Measurements from ENCODE around the gene EN1.

The EN1 gene

DNA sequence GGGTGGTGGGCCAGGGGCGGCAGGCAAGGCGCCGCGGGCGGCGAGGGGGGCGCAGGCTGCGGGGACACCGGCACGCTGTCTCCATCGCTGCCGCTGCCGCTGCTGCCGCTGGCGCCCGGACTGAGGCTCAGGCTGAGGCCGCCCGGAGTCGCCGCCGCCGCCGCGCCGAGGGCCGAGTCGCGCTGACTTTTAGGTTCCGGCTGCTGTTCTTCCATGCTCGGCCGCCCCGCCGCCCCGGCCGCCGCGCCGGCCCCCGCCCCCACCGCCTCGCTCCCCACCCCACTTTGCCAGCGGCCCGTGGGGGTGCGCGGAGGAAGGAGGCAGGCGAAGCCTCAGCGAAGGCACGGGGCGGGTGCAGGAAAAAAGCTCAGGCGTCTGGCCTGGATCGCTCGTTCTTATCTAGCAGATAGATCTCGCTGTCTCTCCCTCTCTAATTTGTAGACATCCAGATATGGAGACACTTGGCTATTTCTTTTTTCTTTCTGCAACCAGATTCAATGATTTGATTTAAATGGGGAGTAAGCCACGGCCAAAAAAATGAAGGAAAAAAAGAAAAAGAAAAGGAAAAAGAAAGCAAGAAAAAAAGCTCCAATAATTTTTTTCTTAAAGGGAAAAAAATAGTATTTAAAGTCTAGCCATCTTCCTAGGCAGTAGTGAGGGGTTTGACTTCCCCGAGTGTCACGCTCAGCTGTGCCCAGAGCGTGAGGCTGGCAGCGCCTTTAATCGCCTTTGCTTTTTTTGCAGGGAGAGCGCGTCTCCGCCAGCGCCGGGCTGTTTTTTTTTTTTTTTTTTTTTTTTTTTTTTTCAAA is at the start of gene EN1:
Gene EN1, minus strand, starts transcription at position 696 of the 809 bp plus-strand sequence. Its CDS starts 481 bp downstream, at position 215.
- ChIA-PET POLR2A (no interaction called here), CTCF (interaction anchor here (1.2 kb wide), 1 partner anchor 8 kb away, joined by 5 read pairs; no protein-coding TSS in a partner anchor)
- no peak for DNase-seq (ENCODE audit: extremely low spot score)
- TF ChIP-seq ZNF384 (IDR thresholded peaks at IDR 0.05) (no peak), FOXA1 (IDR thresholded peaks at IDR 0.05) (no peak), LEF1 (IDR thresholded peaks at IDR 0.05; ENCODE audit: borderline replicate concordance) (no peak), NFRKB (IDR thresholded peaks at IDR 0.05) (no peak), PKNOX1 (IDR thresholded peaks at IDR 0.05) (no peak), CTBP1 (IDR thresholded peaks at IDR 0.05; ENCODE audit: borderline replicate concordance) (no peak), HDGF (IDR thresholded peaks at IDR 0.05; ENCODE audit: borderline replicate concordance) (no peak), L3MBTL2 (conservative IDR thresholded peaks at IDR 0.05) (no peak), SP1 (IDR thresholded peaks at IDR 0.05) (no peak), TARDBP (IDR thresholded peaks at IDR 0.05) (no peak), ARNT (IDR thresholded peaks at IDR 0.05) (no peak), SUZ12 (IDR thresholded peaks at IDR 0.05) (no peak), FOXM1 (IDR thresholded peaks at IDR 0.05; ENCODE audit: borderline replicate concordance) (no peak), ELF4 (IDR thresholded peaks at IDR 0.05) (no peak), BHLHE40 (IDR thresholded peaks at IDR 0.05; ENCODE audit: borderline replicate concordance) (no peak), FOXK2 (IDR thresholded peaks at IDR 0.05) (no peak)

GRCh38 chr2:118893100-118893499 is 45.7 kb upstream of the EN1 start:
- ChIA-PET CTCF (no interaction called here), POLR2A (no interaction called here)
- TF ChIP-seq SUZ12 (IDR thresholded peaks at IDR 0.05) (no peak), TARDBP (IDR thresholded peaks at IDR 0.05) (no peak), FOXA1 (IDR thresholded peaks at IDR 0.05) (no peak), L3MBTL2 (conservative IDR thresholded peaks at IDR 0.05) (no peak), SP1 (IDR thresholded peaks at IDR 0.05) (no peak), HDGF (IDR thresholded peaks at IDR 0.05; ENCODE audit: borderline replicate concordance) (no peak), NFRKB (IDR thresholded peaks at IDR 0.05) (no peak), BHLHE40 (IDR thresholded peaks at IDR 0.05; ENCODE audit: borderline replicate concordance) (no peak), FOXK2 (IDR thresholded peaks at IDR 0.05) (no peak), LEF1 (IDR thresholded peaks at IDR 0.05; ENCODE audit: borderline replicate concordance) (no peak), ARNT (IDR thresholded peaks at IDR 0.05) (no peak), ELF4 (IDR thresholded peaks at IDR 0.05) (no peak)
- DNase-seq (ENCODE audit: extremely low spot score) = no peak

- no peak for DNase-seq (ENCODE audit: extremely low spot score)
- TF ChIP-seq FOXM1 (IDR thresholded peaks at IDR 0.05; ENCODE audit: borderline replicate concordance) (no peak), ZNF384 (IDR thresholded peaks at IDR 0.05) (no peak), CTBP1 (IDR thresholded peaks at IDR 0.05; ENCODE audit: borderline replicate concordance) (no peak), BHLHE40 (IDR thresholded peaks at IDR 0.05; ENCODE audit: borderline replicate concordance) (no peak), SP1 (IDR thresholded peaks at IDR 0.05) (no peak), FOXA1 (IDR thresholded peaks at IDR 0.05) (no peak), ARNT (IDR thresholded peaks at IDR 0.05) (no peak), PKNOX1 (IDR thresholded peaks at IDR 0.05) (no peak)
- ChIA-PET CTCF (no interaction called here), POLR2A (no interaction called here)
These were observed 42.5 kb upstream of the EN1 start for GRCh38 chr2:118889995-118890394.

DNA sequence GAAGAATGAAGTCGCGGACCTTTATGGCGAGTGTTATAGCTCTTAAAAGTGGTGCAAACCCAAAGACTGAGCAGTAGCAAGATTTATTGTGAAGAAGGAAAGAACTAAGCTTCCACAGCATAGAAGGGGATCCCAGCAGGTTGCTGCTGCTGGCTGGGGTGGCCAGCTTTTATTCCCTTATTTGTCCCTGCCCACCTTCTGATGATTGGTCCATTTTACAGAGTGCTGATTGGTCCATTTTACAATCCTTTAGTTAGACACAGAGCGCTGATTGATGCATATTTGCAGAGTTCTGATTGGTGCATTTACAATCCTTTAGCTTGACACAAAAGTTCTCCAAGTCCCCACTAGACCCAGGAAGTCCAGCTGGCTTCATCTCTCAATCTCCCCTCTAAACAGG is 36.3 kb upstream of the EN1 start:
- DNase-seq (ENCODE audit: extremely low spot score) = no peak
- no peak for TF ChIP-seq ZNF384 (IDR thresholded peaks at IDR 0.05)
- no peak for TF ChIP-seq FOXA1 (IDR thresholded peaks at IDR 0.05)
- no peak for TF ChIP-seq LEF1 (IDR thresholded peaks at IDR 0.05; ENCODE audit: borderline replicate concordance)
- TF ChIP-seq SUZ12 (IDR thresholded peaks at IDR 0.05) = no peak
- no peak for TF ChIP-seq TARDBP (IDR thresholded peaks at IDR 0.05)
- TF ChIP-seq FOXK2 (IDR thresholded peaks at IDR 0.05) = no peak
- TF ChIP-seq BHLHE40 (IDR thresholded peaks at IDR 0.05; ENCODE audit: borderline replicate concordance) = no peak
- TF ChIP-seq PKNOX1 (IDR thresholded peaks at IDR 0.05) = no peak
- TF ChIP-seq NFRKB (IDR thresholded peaks at IDR 0.05) = no peak
- TF ChIP-seq CTBP1 (IDR thresholded peaks at IDR 0.05; ENCODE audit: borderline replicate concordance) = no peak
- TF ChIP-seq ARNT (IDR thresholded peaks at IDR 0.05) = no peak
- ChIA-PET POLR2A (no interaction called here), CTCF (interaction anchor here (0.6 kb wide), 1 partner anchor 437 kb away, joined by 3 read pairs; no protein-coding TSS in a partner anchor)

- peak; percentile 68 for DNase-seq (ENCODE audit: extremely low spot score)
- CTCF ChIA-PET = interaction anchor here (0.8 to 2.0 kb wide), 7 partner anchors 8 to 512 kb away, joined by 3 to 18 read pairs (median 3); no protein-coding TSS in a partner anchor
- TF ChIP-seq SUZ12 (IDR thresholded peaks at IDR 0.05) (no peak), TARDBP (IDR thresholded peaks at IDR 0.05) (no peak), FOXA1 (IDR thresholded peaks at IDR 0.05) (no peak), FOXM1 (IDR thresholded peaks at IDR 0.05; ENCODE audit: borderline replicate concordance) (no peak), ARNT (IDR thresholded peaks at IDR 0.05) (no peak), HDGF (IDR thresholded peaks at IDR 0.05; ENCODE audit: borderline replicate concordance) (no peak), CTBP1 (IDR thresholded peaks at IDR 0.05; ENCODE audit: borderline replicate concordance) (no peak), SP1 (IDR thresholded peaks at IDR 0.05) (no peak), ZNF384 (IDR thresholded peaks at IDR 0.05) (no peak), NFRKB (IDR thresholded peaks at IDR 0.05) (no peak), L3MBTL2 (conservative IDR thresholded peaks at IDR 0.05) (no peak), FOXK2 (IDR thresholded peaks at IDR 0.05) (no peak), PKNOX1 (IDR thresholded peaks at IDR 0.05) (no peak), LEF1 (IDR thresholded peaks at IDR 0.05; ENCODE audit: borderline replicate concordance) (no peak), BHLHE40 (IDR thresholded peaks at IDR 0.05; ENCODE audit: borderline replicate concordance) (no peak), ELF4 (IDR thresholded peaks at IDR 0.05) (no peak)
- POLR2A ChIA-PET = no interaction called here
These were observed 35.4 kb upstream of the EN1 start for GRCh38 chr2:118882693-118883336.
